SK-N-SH (cell line): ENCODE measurements around the gene SLC35G1. TPM values are rescaled to one million over a fixed set of nuclear protein-coding genes. Genes with fewer than 3 reads are reported as not detected.

ENCODE experiments used
- CTCF ChIA-PET: fragments of 300-600, 350-600 bp; formaldehyde crosslinking; extraction: SDS; loops from one replicate; lab custom pipeline; 2021; lab: Yijun Ruan, JAX
- POLR2A ChIA-PET: fragments of 350-600 bp; sonication (Branson Sonifier 250); formaldehyde crosslinking; extraction: SDS; loops from one replicate; lab custom pipeline; 2020; ENCODE audit warnings: antibody characterized with exemption, inconsistent platforms; lab: Yijun Ruan, JAX
- DNase-seq: peaks from one replicate; pipeline ENCODE4 v3.0.0; 2012
- H2AFZ ChIP-seq: fragments of 200-600 bp; sonication (generic); 2 replicates; pipeline ENCODE4 v1.8.1; 2016; ENCODE audit warnings: antibody characterized with exemption, mild to moderate bottlenecking, low read depth
- H3F3A ChIP-seq: fragments of 200-600 bp; sonication (generic); replicated peaks from 2 replicates; pipeline ENCODE3; 2016; ENCODE audit warnings: antibody characterized with exemption, mild to moderate bottlenecking; ENCODE audit not compliant: insufficient read depth
- H3K27ac ChIP-seq, 2 experiments: fragments of 200-500 bp in 1 of 2; fragments of 200-600 bp in 1 of 2; sonication (Bioruptor generic) in 1 of 2; sonication (generic), shearing (Covaris generic) in 1 of 2; 2 replicates each; pipeline versions ENCODE4 v1.5.1 to v1.6.1; 2014 to 2016; ENCODE audit warnings: low read depth in 2 of 2, inconsistent platforms in 1 of 2, low read length in 1 of 2, mild to moderate bottlenecking in 1 of 2, mixed read lengths in 1 of 2
- H3K27me3 ChIP-seq: fragments of 200-600 bp; sonication (generic), shearing (Covaris generic); 2 replicates; pipeline ENCODE4 v1.6.1; 2016; ENCODE audit warnings: mixed run types; ENCODE audit not compliant: insufficient read depth
- H3K36me3 ChIP-seq, 2 experiments: fragments of 200-500 bp in 1 of 2; fragments of 200-600 bp in 1 of 2; sonication (Bioruptor generic) in 1 of 2; sonication (generic) in 1 of 2; replicated peaks in 1 of 2; 2 replicates each; pipeline versions ENCODE3 to v1.5.1; 2014 to 2016; ENCODE audit warnings: low read length in 1 of 2, mild to moderate bottlenecking in 1 of 2; ENCODE audit not compliant: insufficient read depth in 2 of 2, control insufficient read depth in 1 of 2
- H3K4me1 ChIP-seq, 2 experiments: fragments of 200-500 bp in 1 of 2; fragments of 200-600 bp in 1 of 2; sonication (Bioruptor generic) in 1 of 2; sonication (generic), shearing (Covaris generic) in 1 of 2; 2 replicates each; pipeline versions ENCODE4 v1.5.1 to v1.6.1; 2014 to 2016; ENCODE audit warnings: low read depth in 1 of 2, low read length in 1 of 2, mixed run types in 1 of 2; ENCODE audit not compliant: insufficient read depth in 2 of 2, control insufficient read depth in 1 of 2
- H3K4me2 ChIP-seq: fragments of 200-600 bp; sonication (generic), shearing (Covaris generic); 2 replicates; pipeline ENCODE4 v1.6.1; 2017; ENCODE audit warnings: mixed run types
- H3K4me3 ChIP-seq, 2 experiments: fragments of 200-500 bp in 1 of 2; fragments of 200-600 bp in 1 of 2; sonication (Bioruptor generic) in 1 of 2; sonication (generic), shearing (Covaris generic) in 1 of 2; 2 replicates each; pipeline versions ENCODE4 v1.5.1 to v1.8.1; 2014 to 2016; ENCODE audit warnings: low read depth in 2 of 2, inconsistent platforms in 1 of 2, low read length in 1 of 2, mild to moderate bottlenecking in 1 of 2, mixed read lengths in 1 of 2, moderate library complexity in 1 of 2
- H3K79me2 ChIP-seq: fragments of 200-600 bp; sonication (generic); 2 replicates; pipeline ENCODE4 v1.8.1; 2017; ENCODE audit warnings: mild to moderate bottlenecking; ENCODE audit not compliant: insufficient read depth
- H3K9ac ChIP-seq: fragments of 200-600 bp; sonication (generic); 2 replicates; pipeline ENCODE4 v1.6.1; 2017; ENCODE audit warnings: mixed run types
- H3K9me2 ChIP-seq: fragments of 200-600 bp; sonication (generic); 2 replicates; pipeline ENCODE4 v1.6.1; 2017; ENCODE audit warnings: mixed run types
- H3K9me3 ChIP-seq: fragments of 200-600 bp; sonication (generic); 2 replicates; pipeline ENCODE4 v1.6.1; 2017; ENCODE audit warnings: mixed run types, mild to moderate bottlenecking, moderate library complexity
- H4K20me1 ChIP-seq: fragments of 200-600 bp; sonication (generic); 2 replicates; pipeline ENCODE4 v1.6.1; 2017; ENCODE audit warnings: mild to moderate bottlenecking, mixed run types; ENCODE audit not compliant: insufficient read depth
- CHD2 ChIP-seq: fragments of 150-350 bp; IDR thresholded peaks from 2 replicates; pipeline ENCODE4 v1.6.1; 2018; ENCODE audit warnings: low read length; ENCODE audit not compliant: partially characterized antibody
- ELF1 ChIP-seq: IDR thresholded peaks from 2 replicates; pipeline ENCODE4 v1.4.0; 2012
- EZH2phosphoT487 ChIP-seq: fragments of 200-600 bp; sonication (generic); IDR thresholded peaks from 2 replicates; pipeline ENCODE4 v1.6.1; 2017; ENCODE audit warnings: low read depth, mixed run types, mild to moderate bottlenecking, antibody characterized with exemption, moderate library complexity, borderline replicate concordance
- FOSL2 ChIP-seq: IDR thresholded peaks from 2 replicates; pipeline ENCODE4 v1.4.0; 2012; ENCODE audit warnings: low read depth, mild to moderate bottlenecking, moderate library complexity, borderline replicate concordance
- FOXM1 ChIP-seq: IDR thresholded peaks from 2 replicates; pipeline ENCODE4 v1.4.0; 2012; ENCODE audit warnings: low read depth, mild to moderate bottlenecking
- GABPA ChIP-seq: IDR thresholded peaks from 2 replicates; pipeline ENCODE4 v1.4.0; 2012; ENCODE audit warnings: low read depth, mild to moderate bottlenecking
- GATA2 ChIP-seq: sonication (generic); formaldehyde crosslinking; IDR thresholded peaks from 2 replicates; pipeline ENCODE4 v1.5.0; 2020; ENCODE audit warnings: mild to moderate bottlenecking, missing genetic modification reagents
- MAX ChIP-seq: IDR thresholded peaks from 2 replicates; pipeline ENCODE4 v1.4.0; 2012; ENCODE audit warnings: low read depth
- MEF2A ChIP-seq: IDR thresholded peaks from 2 replicates; pipeline ENCODE4 v1.4.0; 2012; ENCODE audit warnings: low read depth, borderline replicate concordance
- NFIC ChIP-seq: IDR thresholded peaks from 2 replicates; pipeline ENCODE4 v1.4.0; 2012; ENCODE audit warnings: borderline replicate concordance
- PBX3 ChIP-seq: IDR thresholded peaks from 2 replicates; pipeline ENCODE4; 2012
- POLR2AphosphoS5 ChIP-seq: IDR thresholded peaks from 2 replicates; pipeline ENCODE4 v1.6.1; 2012; ENCODE audit warnings: low read depth, low read length
- RCOR1 ChIP-seq: fragments of 150-350 bp; IDR thresholded peaks from 2 replicates; pipeline ENCODE4 v1.6.1; 2017; ENCODE audit warnings: antibody characterized with exemption, low read length
- RFX5 ChIP-seq: IDR thresholded peaks from 2 replicates; pipeline ENCODE4 v1.6.1; 2012; ENCODE audit warnings: mild to moderate bottlenecking, improper control_type of control experiment, low read length
- SMC3 ChIP-seq: IDR thresholded peaks from 2 replicates; pipeline ENCODE4 v1.6.1; 2012; ENCODE audit warnings: low read depth, low read length, improper control_type of control experiment
- TAF1 ChIP-seq: IDR thresholded peaks from 2 replicates; pipeline ENCODE4 v1.6.1; 2012; ENCODE audit warnings: low read depth, mild to moderate bottlenecking, low read length, moderate library complexity, borderline replicate concordance
- YY1 ChIP-seq: IDR thresholded peaks from 2 replicates; pipeline ENCODE4 v1.4.0; 2012; ENCODE audit warnings: low read depth, mild to moderate bottlenecking
- WGBS: methylation state at CpG from one replicate; pipeline ENCODE4 v1.1.6; 2017; ENCODE audit warnings: low lambda C conversion rate; 5-methylcytosine and 5-hydroxymethylcytosine counted together
- polyA plus RNA-seq, 3 experiments: library from polyadenylated mRNA; depleted of rRNA; stranded (reverse); fragments of >200 nt; gene quantifications; 2 replicates each; pipeline ENCODE4 v1.2.3, GENCODE V29; 2012
- TF ChIP-seq, protein P1 (sequence below): fragments of 150-350 bp; IDR thresholded peaks from 2 replicates; pipeline ENCODE4 v1.6.1; 2016; ENCODE audit warnings: mild to moderate bottlenecking, low read depth, low read length

The SLC35G1 gene
- polyA plus RNA-seq, 1 of the 3 experiments (the other 2 are of a cell fraction) = 5.1 TPM

- no peaks in the 10 kb centered on the region for H3K27me3 ChIP-seq
- H3K9ac ChIP-seq = no peak overlapping the region
- H2AFZ ChIP-seq = no peak overlapping the region
- CTCF ChIA-PET = interaction anchor here (0.6 to 1.0 kb wide), 4 partner anchors 9 to 547 kb away, joined by 3 to 4 read pairs (median 4); no protein-coding TSS in a partner anchor
- POLR2A ChIA-PET = no interaction called here
- no peak overlapping the region for H3K27ac ChIP-seq
- H3K4me1 ChIP-seq = peaks cover 8 to 12% of the 10 kb centered on the region in 2 experiments; a peak in 3 of 4 replicates
- H3K9me3 ChIP-seq = no peaks in the 10 kb centered on the region
- H3K36me3 ChIP-seq = peaks cover 11% of the 10 kb centered on the region in 2 experiments
- H3F3A ChIP-seq = no peaks in the 10 kb centered on the region
- no peaks in the 10 kb centered on the region for H3K9me2 ChIP-seq
- 98% methylated on average over 4 of the region's 4 CpGs for WGBS
- H3K4me3 ChIP-seq = no peak overlapping the region
- H3K79me2 ChIP-seq = no peaks in the 10 kb centered on the region; the same call in 1 of the 2 replicates
- H3K4me2 ChIP-seq = no peak overlapping the region
- H4K20me1 ChIP-seq = no peaks in the 10 kb centered on the region
- TF ChIP-seq MEF2A (no peak), PBX3 (no peak), YY1 (no peak), SMC3 (no peak), TAF1 (no peak), EZH2phosphoT487 (no peak), CHD2 (no peak), GABPA (no peak), FOSL2 (no peak), FOXM1 (no peak), GATA2 (CRISPR knock-in tag) (no peak), RCOR1 (no peak)
- TF ChIP-seq, protein P1, sequence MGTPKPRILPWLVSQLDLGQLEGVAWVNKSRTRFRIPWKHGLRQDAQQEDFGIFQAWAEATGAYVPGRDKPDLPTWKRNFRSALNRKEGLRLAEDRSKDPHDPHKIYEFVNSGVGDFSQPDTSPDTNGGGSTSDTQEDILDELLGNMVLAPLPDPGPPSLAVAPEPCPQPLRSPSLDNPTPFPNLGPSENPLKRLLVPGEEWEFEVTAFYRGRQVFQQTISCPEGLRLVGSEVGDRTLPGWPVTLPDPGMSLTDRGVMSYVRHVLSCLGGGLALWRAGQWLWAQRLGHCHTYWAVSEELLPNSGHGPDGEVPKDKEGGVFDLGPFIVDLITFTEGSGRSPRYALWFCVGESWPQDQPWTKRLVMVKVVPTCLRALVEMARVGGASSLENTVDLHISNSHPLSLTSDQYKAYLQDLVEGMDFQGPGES = no peak
- no peak for DNase-seq
Observed at GRCh38 chr10:93897070-93897780, 3.4 kb downstream of the SLC35G1 start.

- CTCF ChIA-PET = no interaction called here
Observed at GRCh38 chr10:93899109-93899508, 5.3 kb downstream of the SLC35G1 start.

More at GRCh38 chr10:93899109-93899508, 5.3 kb downstream of the SLC35G1 start:
- H3K4me1 ChIP-seq = peaks cover 8 to 9% of the 10 kb centered on the region in 2 experiments; a peak in 2 of 4 replicates
- WGBS = 100% methylated on average over 2 of the region's 2 CpGs
- no peaks in the 10 kb centered on the region for H3K9me3 ChIP-seq
- POLR2A ChIA-PET = no interaction called here
- no peak overlapping the region for H3K4me2 ChIP-seq
- TF ChIP-seq ELF1 (no peak), RFX5 (no peak), MAX (no peak), MEF2A (no peak), NFIC (no peak), POLR2AphosphoS5 (no peak), FOSL2 (no peak)
- H3K27ac ChIP-seq = no peak overlapping the region
- no peaks in the 10 kb centered on the region for H3K27me3 ChIP-seq
- no peak overlapping the region for H3K9ac ChIP-seq
- no peak overlapping the region for H3K4me3 ChIP-seq
- no peak overlapping the region for H2AFZ ChIP-seq
- H3K36me3 ChIP-seq = peaks cover 11% of the 10 kb centered on the region in 2 experiments
- DNase-seq = no peak
- H3K9me2 ChIP-seq = no peaks in the 10 kb centered on the region
- H3K79me2 ChIP-seq = no peaks in the 10 kb centered on the region; the same call in 1 of the 2 replicates
- no peaks in the 10 kb centered on the region for H3F3A ChIP-seq
- H4K20me1 ChIP-seq = no peaks in the 10 kb centered on the region
